Activated T-cell treated with anti-CD3 and anti-CD28 coated beads, Interleukin-2, amount 50 U/mL, for 1 hour (primary cell): ENCODE data around the gene STMND1.

ENCODE experiments used
- DNase-seq: peaks from one replicate; pipeline ENCODE4 v3.0.0-alpha.2; 2020

STMND1 gene

GRCh38 chr6:17099401-17100059 lies 2.3 kb upstream of the STMND1 start:
- no peak for DNase-seq

GRCh38 chr6:17100806-17101205 lies 1.0 kb upstream of the STMND1 start:
- no peak for DNase-seq

GRCh38 chr6:17102258-17102870 lies 514 bp downstream of the STMND1 start:
- no peak for DNase-seq

DNA sequence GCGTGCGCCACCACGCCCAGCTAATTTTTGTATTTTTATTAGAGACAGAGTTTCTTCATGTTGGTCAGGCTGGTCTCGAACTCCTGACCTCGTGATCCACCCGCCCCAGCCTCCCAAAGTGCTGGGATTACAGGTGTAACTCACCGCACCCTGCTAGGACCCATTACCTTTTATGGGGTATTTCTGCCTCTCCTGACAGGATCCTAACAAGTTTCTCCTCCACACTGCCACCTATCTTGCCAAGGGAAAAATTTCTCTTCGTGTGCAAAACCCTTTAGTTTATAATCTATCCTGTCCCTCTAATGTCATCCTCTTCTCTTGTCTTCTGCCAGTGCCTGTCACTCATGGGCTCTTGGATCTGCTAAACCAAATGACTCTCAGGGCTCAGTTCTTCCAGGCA lies 1.9 kb downstream of the STMND1 start:
- no peak for DNase-seq

DNA sequence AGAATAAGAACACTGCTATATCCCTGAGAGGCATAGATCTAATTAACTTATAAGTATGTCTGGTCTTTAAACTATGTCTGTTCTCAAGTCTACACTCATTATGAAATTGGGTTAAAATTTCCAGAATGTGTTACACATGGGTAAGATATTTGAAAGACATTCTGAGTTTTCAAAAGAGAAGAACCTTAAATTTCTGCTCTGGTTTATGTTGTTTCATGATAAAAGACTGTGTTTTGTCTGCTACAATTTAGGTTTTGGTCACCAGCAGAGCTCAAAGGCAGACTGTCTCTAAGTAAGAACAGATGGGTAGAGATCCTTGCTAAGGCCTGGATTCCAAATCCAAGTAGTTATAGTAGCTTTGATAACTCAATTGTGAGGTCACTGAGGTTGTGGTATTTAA lies 6.0 kb downstream of the STMND1 start:
- DNase-seq = no peak

DNA sequence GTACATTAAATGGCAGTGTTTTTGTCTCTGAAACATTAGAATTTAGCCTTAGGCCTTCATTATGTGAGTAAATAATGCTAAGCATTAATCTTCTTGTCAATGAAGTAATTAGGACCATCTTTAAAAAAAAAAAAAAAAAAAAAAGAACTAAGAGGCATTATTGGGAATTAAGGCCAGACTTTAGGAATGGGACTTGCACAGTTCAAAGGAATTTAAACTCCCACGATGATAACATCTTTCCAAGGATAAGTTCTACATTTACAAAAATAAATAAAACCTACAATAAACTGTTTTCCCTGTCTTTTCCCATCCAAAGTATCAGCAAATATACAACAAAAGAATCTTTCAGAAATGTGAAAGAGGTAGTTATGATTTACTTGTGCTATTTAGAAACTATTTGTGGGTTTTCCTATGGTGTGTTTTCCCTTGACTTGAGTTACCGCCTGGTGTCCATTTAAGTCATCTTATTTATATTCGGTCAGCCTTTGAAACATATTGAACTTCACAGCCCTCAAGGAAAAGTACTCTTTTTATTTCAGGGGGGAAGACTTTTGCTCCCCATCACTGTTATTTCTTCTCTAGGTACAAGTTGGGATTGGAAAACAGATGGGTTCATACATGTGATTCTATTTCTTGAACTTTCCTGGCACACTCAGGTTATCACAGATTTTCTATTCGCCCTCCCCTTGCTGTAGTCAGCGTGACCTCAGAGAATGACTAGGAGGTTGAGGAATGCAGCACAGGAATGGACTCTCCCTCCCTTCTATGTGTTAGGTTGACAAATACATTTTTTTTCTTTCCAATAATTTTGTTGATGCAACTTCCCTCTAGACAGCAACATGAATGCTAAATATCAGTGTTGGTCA lies 13.6 kb downstream of the STMND1 start:
- DNase-seq = no peak

GRCh38 chr6:17116117-17116440 lies 14.2 kb downstream of the STMND1 start:
- no peak for DNase-seq

- no peak for DNase-seq
These were observed 18.2 kb downstream of the STMND1 start for GRCh38 chr6:17120019-17120418.

GRCh38 chr6:17125407-17125806 lies 23.6 kb downstream of the STMND1 start:
- DNase-seq = no peak

DNA sequence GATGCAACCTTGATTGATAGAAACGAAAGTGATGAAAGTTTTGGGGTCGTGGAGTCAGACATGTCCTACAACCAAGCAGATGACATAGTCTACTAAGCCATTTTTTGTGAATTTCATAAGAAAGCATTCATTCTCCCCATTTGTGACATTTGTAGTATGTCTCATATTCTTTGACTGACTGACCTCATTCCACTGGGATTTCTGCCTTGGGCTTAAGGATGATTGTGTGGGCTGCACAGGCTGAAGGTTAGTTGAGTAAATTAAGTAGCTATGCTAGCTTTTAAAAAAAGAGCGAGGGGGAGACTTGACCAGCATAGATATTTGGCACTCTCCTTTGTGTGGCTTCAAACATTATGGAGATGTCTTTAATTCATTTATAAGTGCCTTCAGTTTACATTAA lies 28.9 kb downstream of the STMND1 start:
- no peak for DNase-seq

DNA sequence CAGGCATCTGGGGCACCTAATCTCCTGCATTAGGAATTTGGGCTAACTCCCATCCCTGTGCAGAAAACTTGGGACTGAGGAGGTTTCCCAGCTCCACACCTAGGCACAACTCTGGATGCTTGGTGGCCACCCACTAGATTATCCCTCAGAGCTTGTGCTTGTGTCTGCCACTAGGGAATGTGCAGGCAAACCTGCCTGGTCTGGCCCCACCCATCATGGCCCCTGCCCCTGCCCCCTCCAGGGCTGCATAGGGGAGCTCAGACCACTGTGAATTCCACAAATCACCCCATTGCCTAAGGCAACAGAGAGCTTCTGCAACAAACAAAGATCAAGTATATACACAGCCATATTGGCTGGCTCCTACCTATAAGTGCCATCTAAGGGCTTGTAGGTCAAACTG lies 31.1 kb downstream of the STMND1 start:
- DNase-seq = no peak

- DNase-seq = no peak
These were observed 36.2 kb downstream of the STMND1 start for GRCh38 chr6:17138033-17138432.

DNA sequence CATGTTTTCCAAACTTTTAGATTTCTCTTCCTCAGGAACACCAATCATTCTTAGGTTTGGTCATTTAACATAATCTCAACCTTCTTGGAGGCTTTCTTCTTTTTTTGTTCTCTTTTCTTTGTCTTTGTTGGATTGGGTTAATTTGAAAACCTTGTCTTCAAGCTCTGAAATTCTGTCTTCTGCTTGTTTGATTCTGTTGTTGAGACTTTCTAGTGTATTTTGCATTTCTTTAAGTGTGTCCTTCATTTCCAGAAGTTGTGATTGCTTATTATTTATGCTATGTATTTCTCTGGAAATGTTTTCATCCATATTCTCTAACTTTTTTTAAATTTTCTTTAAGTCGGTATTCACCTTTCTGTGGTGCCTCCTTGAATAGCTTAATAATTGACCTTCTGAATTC lies 42.2 kb downstream of the STMND1 start:
- no peak for DNase-seq

GRCh38 chr6:17149571-17149970 lies 47.7 kb downstream of the STMND1 start:
- DNase-seq = no peak

DNA sequence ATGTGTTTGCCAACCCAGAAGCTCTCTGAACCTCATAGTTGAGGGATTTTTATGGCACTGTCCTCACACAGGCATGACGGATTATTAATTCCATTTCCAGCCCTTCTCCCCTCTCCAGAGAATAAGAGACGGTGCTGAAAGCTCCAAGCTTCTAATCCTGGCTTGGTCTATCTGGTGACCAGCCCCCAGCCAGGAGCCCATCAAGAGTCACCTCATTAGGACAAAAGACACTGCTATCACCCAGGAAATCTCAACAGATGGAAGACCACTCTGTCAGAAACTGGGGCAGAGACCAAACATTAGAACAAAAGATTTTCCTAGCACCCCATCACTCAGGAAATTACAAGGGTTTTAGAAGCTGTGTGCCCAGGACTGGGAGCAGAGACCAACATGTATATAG lies 48.2 kb downstream of the STMND1 start:
- no peak for DNase-seq

GRCh38 chr6:17151888-17152287 lies 50.0 kb downstream of the STMND1 start:
- DNase-seq = no peak

DNA sequence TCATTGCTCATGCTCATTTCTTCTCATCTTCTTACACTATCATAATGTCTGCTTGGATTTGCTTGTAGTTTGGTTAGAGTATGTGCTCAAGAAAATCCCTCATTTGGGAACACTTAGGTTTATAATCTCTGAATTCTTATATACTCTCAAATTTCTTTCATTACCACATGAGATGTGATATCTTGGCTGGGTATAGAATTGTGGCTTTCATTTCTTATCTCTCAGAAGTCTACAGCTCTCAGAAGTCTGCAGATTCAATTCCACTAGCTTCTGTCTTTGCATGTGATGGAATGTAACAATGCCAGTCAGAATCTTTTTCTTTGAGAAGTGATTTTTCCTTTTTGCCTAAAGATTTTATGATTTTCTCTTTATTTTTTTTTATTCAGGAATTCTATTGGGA lies 50.9 kb downstream of the STMND1 start:
- DNase-seq = no peak

DNA sequence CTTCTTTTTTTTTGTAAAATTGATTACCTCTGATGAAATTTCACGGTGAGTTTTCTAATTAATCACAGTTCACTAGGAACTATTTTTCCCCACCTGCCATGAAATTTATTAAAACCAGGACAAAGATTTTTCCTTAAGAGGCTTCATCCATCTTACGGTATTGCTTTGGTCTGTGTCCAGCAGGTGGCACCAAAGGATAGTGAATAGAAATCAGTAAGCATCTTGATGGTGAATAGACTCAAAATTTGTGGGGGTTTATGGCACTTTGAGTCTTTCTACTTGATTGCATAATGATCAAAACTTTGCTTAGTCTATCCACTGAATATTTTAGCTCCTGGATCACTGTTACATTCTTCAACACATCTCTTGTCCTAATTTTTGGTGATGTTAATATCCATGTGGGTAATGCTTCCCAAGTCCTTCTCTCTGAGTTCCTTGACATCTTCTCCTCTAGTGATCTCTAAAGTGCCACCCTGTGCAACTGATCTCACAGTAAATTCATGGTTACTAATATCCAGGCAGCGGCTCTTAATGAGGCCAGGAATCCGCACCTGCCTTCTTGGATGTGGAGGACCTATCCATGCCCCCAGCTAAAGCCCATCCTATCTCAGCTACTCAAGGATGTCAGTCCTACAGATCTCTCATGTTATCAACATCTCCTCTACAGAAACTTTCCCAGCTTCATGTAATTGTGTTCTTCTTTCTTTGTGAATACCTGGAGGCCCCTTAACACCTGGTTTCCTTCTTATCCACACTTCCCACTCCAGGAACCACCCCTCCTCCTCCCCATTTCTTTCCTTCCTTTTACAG lies 54.5 kb downstream of the STMND1 start:
- peak; percentile 38 for DNase-seq

GRCh38 chr6:17156966-17157365 lies 55.1 kb downstream of the STMND1 start:
- DNase-seq = no peak

DNA sequence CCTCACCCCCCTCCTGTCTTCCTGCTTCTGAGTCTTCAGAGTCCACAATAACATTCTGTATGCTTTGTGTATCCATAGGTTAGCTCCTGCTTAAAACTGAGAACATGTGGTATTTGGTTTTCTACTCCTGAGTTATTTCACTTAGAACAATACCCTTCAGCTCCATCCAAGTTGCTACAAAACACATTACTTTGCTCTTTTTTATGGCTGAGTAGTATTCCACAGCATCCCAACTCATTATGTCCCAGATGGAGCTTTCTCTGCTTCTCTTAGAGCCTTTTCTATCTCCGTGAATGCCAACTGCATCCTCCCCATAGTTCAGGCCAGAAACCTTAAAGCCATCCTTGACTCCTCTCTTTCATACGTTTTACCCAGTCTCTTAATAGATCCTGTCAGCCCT lies 55.8 kb downstream of the STMND1 start:
- DNase-seq = no peak

DNA sequence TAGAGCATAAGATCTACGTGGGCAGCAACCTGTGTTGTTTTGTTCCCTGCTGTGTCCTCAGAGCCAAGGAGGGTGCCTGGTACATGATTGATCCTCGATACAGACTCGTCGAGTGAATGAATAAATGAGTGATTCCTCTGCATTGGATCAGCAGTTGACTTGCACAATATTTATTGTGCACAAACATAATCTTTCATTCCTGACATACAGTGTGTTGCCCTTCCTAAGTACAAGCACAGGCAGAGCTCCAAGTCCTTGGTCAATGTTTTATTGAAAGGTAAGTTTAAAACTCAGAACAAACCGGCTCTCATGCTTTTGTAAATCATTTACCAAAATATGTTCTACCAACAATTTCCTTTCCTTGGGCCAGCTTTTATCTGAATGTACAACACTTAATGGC lies 57.4 kb downstream of the STMND1 start:
- no peak for DNase-seq

GRCh38 chr6:17161076-17161475 lies 59.2 kb downstream of the STMND1 start:
- DNase-seq = no peak

DNA sequence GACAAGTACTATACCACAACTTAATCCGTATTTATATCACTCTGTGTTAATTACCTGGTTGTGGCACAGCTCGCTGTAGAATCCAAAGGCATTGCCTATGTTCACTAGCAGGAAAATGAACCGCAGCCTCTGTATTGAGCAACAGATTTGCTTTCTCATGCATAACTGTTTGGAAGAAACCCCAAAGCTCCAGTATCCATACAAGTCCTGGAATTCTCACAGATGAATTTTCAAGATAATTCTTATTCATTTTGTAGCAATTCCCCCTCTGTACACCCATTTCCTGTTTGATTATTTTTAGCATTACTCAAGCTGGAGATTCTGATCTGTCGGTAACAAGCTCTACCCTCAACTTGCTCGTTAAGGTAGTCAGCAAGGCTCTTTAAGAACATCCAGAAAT lies 63.5 kb downstream of the STMND1 start:
- no peak for DNase-seq
